ENCODE results near the gene ATN1. TPM values are rescaled to one million over a fixed set of nuclear protein-coding genes. Genes with fewer than 3 reads are reported as not detected.

The ATN1 gene
- total and polyA plus RNA-seq, 2 of the 8 experiments (the other 6 are each of a cell fraction or from before 2014, with no cell fraction given), result 20.6 to 73.4 TPM

DNA sequence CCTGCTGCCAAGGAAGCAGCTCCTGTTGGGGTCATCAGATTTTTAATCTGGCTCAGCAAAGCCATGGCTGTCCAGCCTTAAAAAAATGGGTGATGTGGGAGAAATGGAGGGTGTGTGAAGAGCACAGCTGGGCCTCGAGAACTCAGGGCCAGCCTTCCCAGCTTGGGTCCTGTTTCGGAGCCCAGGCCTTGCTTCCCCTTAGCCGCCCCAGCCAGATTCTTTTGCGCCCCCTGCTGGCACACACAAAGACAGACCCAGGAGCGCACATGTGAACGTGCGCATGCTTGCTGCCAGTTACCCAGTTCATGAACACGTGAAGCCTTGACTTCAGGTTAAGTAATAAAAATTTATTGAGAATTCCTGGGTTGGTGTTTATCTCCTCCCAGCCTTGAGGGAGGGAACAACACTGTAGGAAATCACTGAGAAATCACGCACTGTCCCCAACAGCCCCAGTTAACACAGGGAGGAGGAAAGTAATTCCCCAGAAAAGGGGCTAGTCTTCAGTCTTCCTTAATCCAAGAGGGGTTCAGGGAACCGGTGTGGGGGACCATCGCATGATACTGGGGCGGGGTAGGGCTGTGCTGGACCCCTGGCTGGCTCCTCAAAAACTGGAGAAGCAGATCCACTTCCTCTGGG lies 37.4 kb downstream of the ATN1 start (continued):
- no peak for TF ChIP-seq CHD7 (IDR thresholded peaks at IDR 0.05; ENCODE audit: insufficient replicate concordance, low read length)
- TF ChIP-seq POLR2AphosphoS5 (IDR thresholded peaks at IDR 0.05; ENCODE audit: low read depth, low read length), result peak; percentile 74
- no peak for TF ChIP-seq JUN (IDR thresholded peaks at IDR 0.05; ENCODE audit: low read depth, low read length)
- 0 out of 2 replicates have a peak, but pooled peaks have one; percentile 21 for TF ChIP-seq NRF1 (IDR thresholded peaks at IDR 0.05; ENCODE audit: low read depth, low read length)
- TF ChIP-seq TEAD4 (IDR thresholded peaks at IDR 0.05; ENCODE audit: low read depth, low read length), result no peak
- TF ChIP-seq KDM4A (IDR thresholded peaks at IDR 0.05; ENCODE audit: low read depth, low read length, severe bottlenecking), result no peak
- TF ChIP-seq SAP30 (IDR thresholded peaks at IDR 0.05; ENCODE audit: insufficient read depth, insufficient replicate concordance, low read length), result no peak
- no peak for TF ChIP-seq SUZ12 (IDR thresholded peaks at IDR 0.05; ENCODE audit: low read length)
- TF ChIP-seq TBP (IDR thresholded peaks at IDR 0.05; ENCODE audit: low read depth, low read length), result peak; percentile 33; the same call in 1 of the 2 replicates
- TF ChIP-seq TAF7 (optimal IDR thresholded peaks at IDR 0.05; ENCODE audit: borderline replicate concordance, low read depth, low read length), result no peak
- TF ChIP-seq MAX (IDR thresholded peaks at IDR 0.05), result peak; percentile 93

All from H1 (cell line).